Caki2 (cell line): ENCODE measurements around the gene IP6K2. TPM values are rescaled to one million over a fixed set of nuclear protein-coding genes. Genes with fewer than 3 reads are reported as not detected.
A peak's percentile ranks its signal among the peaks of the same experiment; 100 is the strongest.

ENCODE experiments used
- DNase-seq: peaks from one replicate; pipeline ENCODE4 v3.0.0-alpha.2; 2015; ENCODE audit warnings: low read depth
- in situ Hi-C: cut with HindIII; loops from 2 replicates; pipeline ENCODE4 v1.10.0; 2016; ENCODE audit warnings: low sequenced_read_pairs, low pct_unique_long_range_greater_than_20kb, mixed read lengths
- total RNA-seq: library from RNA; depleted of rRNA; stranded (reverse); fragments of >200 nt; shearing (Covaris generic); gene quantifications from 2 replicates; pipeline ENCODE4 v1.2.3, GENCODE V29; 2014; ENCODE audit warnings: low replicate concordance

Gene IP6K2
- total RNA-seq, 1 experiment from 2014 or later, result 50.8 TPM

DNA sequence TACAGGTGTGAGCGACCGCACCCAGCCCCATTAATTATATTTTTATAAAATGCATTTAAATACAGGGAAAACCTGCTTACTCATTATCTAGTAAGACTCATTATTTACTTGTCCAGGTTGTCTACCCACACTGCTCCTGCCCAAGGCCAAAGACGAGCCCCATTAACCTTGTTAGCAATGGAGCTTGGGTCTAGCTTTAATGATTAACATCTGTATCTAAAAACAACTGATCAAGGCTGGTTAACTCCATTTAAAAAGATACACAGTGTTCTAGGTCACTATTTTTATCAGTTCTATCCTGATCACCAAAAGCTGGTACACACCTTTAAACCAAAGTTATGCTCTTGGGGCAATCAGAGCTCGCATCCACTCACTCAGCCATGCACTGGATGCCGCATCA lies 20.9 kb downstream of the IP6K2 start:
- in situ Hi-C loops, result no loop called here
- DNase-seq, result peak; percentile 52

DNA sequence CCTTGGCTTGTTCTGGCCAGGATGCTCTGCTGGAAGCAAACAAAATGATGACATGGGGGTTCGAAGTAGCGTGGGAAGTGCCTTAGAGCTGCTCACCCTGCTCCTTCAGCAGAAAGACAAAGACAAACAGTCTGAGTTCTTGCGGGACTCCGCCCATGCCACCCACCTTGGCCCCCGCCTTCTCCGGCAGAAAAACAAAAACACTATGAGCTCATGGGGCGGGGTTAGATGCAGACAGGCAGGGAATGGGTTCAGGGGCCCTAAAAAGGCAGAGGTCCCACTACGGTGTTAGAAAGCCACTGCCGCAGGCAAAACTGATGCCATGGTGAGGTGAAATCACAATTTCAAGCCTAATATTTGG lies 21.6 kb downstream of the IP6K2 start:
- in situ Hi-C loops, result no loop called here
- peak; percentile 77 for DNase-seq

DNA sequence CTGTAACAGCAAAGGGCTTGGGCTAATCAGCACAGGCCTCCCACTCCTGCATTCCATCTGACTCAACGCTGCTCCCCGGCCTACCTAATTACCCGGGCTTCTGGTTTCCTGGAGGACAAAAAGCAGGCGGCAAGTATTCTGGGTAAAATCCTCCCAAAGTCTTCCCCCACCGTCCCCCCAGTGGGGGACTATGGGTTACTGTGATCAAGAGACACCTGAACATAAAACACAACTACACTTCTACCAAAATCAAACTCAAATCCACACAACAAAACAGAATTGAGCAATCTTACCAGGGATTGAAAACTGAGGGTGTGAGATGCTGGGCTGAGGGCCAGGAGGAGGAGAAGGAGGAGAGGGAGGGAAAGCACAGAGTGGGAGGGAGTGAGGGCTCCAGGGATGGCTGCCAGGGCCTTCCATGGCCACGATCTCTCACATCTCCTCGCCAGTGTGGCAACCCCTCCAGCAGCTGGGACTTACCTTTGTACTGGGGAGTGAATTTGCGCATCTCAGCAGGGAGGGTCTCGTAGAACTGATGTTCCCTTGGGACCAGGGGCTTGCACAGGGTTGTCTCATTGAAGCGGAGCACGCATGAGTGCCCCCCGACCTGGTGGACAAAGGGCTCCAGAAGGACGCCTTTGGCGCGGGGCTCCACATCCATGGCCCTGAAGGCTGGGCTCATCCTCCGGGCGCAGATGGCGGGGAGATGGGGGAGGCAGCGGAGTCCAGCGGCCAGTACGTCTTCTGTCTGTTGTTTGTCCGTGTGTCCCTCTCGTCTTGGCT lies 22.2 kb downstream of the IP6K2 start:
- peak; percentile 71 for DNase-seq
- in situ Hi-C loops, result no loop called here

DNA sequence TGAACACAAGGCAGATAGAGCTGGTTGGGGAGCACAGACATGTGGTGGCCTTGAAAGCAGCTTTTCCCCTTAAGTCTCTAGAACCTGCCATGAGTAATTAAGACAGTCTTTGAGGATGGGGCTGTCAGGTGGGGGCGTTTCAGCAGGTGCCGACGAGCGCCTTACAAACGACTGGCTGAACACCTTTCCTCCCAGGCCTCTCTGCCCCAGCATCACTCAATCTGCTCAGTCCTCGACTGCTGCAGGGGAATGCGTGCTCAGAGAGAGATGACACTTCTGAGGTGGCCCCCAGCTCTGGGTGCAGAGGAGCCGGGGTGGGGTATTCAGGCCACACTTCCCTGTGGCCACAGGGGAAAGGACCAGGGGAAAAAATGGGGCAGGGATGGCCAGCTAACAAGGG lies 23.2 kb downstream of the IP6K2 start:
- in situ Hi-C loops, result no loop called here
- DNase-seq, result no peak

DNA sequence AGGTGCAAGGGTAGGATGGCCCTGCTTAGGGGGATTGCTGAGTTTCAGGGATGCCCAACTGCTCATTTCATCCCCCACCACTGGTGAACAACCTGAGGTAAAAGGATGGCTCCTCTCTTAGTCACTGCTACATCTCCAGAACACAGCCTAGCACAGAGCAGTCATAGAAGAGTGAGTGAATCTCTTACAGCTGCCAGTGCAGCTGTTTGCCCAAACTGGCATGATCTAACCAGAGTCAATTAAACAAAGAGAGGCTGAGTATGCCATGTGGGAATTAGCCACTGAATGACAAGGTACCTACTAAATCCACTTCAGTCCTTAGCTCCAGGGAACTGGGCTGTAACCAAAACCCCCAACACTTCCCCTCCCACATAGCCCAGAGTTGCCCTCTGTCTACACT lies 24.5 kb downstream of the IP6K2 start:
- in situ Hi-C loops, result no loop called here

DNA sequence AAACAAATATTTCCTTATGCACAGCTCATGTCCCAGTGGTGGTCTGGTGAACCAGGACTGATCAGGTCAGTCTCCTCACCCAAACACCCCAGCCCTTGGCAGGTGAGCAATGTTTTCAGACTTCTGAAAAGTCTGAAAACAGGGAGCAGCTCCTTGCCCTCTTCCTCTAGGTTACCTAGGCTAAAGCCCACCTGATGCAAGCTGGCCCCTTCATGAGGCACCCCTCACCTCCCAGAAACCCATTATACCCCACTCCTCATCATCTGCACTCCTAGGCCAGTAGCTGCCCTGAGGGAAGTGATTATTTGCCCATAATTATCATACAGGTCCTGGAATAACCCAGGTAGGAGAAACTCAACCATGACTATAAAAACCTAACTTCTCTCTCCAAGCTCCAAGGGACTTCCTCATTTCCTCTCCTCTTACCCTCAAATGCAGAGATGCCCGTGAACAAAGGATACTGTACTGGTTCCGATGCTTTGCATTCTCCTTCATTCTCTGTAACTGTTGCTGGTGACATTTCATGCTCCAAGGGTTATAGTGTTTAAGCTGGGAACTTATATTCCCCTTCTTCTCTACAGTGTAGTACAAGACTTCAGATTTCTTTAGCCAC lies 26.1 kb downstream of the IP6K2 start:
- DNase-seq, result no peak
- in situ Hi-C loops, result no loop called here

More for the DNA sequence above, 24.5 kb downstream of the IP6K2 start:
- no peak for DNase-seq

DNA sequence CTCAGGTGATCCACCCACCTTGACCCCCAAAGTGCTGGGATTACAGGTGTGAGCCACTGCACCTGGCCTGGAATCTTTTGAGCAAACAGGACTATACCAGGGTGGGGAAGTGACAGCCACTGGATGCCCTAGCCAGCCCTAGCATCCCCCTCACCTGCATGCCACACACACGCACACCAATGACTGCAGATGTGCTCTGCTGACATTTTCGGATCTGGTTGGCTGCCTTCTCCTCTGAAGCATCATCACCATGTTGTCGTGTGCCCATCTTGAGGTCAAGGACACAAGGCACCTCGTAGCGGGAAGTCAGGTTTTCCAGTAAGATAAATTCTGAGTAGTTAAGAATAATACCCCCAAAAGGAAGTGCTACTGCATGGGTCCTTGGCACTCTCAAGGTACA lies 27.6 kb downstream of the IP6K2 start:
- no peak for DNase-seq
- in situ Hi-C loops, result no loop called here

DNA sequence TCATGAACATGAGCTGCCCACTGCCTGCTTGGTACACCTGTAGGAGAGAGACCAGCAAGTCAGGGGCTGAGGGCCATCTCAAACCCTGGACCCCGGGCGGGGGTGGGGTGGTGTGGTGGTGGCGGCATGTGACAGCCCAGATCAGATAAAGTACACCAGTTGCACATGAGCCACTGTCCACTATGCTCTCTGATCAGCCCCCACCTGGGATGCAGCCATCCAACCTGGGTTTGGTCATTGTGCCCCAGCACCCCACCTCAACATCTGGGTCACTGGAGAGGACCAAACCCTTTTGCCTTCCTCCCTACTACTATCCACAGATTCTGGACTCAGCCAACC lies 28.3 kb downstream of the IP6K2 start:
- DNase-seq, result no peak
- in situ Hi-C loops, result no loop called here

DNA sequence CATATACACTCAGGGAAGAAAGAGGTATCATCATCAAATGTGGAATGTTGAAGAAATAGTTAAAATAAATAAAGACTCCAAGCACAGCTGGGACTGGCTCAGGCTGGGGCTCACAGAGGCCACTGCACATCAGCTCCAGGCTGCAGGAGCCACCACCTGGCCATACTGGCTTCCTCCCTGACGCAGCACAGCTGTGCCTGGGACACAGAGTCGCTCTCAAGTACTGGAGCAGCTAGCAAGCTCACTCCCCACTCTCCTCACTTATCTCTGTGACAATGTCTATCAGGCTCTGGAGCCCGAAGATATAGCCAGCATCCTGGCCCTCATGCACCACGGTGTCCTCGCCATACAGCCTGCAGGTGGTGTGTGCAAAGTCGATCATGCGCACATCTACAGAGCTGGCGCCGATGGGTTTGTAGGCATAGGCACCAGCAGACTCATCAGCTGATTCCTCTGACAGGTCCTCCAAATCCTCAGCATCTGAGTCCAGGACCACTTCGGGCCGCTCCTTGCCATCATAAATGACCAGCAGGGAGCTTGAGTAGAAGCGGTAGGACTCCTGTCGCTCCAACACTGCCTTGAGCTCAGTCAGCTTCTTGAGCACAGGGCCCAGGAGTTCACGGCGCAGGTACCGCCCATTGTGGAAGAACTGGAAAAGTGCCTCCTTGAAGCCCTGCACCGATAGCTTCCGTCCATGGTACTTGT lies 28.8 kb downstream of the IP6K2 start:
- in situ Hi-C loops, result no loop called here
- no peak for DNase-seq

DNA sequence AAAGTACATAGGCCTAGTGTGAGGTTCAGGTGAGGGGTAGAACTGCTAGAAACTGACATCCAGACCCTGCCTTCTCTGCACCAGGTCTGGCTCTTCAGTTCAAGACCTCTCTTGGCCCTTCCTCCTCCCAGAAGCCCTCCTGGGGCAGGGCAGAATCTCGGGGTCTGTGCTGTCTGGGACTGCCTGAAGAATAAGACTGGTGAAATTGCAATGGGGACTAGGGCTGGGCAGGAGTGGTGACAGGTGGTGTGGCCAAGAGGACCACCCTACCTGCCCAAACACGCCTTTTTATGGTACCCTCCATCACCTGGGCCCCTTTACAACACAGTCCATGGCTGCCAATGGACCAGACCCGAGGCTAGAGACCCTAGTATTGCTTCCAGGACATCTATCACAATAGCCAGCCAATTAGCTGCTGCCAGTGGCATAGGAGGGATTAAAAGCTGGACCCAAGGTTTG lies 29.8 kb downstream of the IP6K2 start:
- in situ Hi-C loops, result no loop called here
- DNase-seq, result no peak

DNA sequence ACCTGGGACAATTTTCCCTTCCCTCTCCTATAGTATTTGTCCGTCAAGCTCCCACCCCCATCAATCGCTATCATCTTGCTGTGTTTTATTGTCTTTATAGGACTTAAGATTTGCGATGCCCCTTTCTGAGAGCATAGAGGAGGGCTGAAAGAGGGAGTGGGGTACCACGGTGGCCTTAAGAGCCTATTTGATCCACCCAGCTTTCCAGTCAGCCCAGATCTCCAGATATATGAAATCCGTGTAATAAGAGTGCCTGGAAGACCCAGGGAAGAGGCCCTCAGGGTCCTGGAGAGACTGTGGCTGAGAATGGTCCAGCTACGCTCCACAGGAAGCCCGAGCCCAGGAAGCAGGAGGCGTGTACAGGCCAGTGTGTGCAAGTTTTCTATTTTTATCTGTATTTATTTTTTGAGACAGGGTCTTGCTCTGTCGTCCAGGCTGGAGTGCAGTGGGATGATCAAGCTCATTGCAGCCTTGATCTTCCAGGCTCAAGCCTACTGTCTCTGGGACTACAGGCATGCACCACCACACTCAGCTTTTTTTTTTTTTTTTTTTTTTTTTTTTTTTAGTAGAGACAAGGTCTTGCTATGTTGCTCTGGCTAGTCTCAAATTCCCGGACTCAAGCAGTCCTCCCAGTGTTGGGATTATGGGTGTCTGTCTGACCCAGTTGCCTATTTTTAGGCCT lies 30.3 kb downstream of the IP6K2 start:
- DNase-seq, result no peak
- in situ Hi-C loops, result no loop called here

DNA sequence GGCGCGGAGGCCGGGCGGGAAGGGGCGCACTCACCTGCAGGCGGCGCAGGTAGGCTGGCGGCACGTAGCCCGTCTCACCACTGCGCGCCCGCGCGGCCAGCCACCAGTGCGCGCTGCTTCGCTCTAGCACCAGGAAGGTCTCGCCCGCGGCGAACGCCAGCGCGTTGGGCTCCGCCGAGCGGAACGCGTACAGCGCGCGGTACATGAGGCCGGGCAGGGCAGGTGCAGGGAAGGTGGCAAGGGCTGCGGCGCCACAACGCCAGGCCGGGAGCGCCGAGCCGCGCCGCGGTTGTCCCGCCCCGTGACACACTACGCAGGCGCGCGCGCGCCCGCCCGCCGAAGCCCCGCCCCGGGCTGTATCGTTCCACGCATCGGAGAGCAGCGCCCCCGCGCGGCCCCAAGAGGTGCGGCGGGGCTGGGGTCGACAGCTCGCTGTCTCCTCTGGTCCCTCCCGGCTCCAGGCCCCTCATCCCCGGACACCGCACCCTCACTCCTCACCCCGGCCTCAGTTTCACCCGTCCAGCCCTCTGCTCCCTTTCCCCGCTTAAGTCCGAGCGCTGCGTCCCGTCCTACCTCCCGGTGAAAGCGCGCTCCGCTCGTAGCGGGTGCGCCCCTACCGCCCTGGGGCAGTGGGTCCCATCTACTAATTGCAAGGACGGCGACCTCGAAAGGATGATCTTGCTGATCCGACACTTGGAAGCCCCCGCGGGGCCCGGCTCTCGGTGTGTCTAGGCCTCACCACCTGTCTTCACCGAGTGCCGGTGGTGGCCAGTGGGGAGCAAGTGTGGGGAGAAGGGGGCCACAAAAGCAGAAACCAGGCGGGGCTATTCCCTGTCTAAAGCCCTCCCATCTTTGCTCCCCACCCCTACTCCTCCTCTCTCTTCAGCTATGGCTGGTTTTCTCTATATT lies 31.2 kb downstream of the IP6K2 start, which contains the start of gene NCKIPSD:
Gene NCKIPSD (minus strand): TSS at position 313 of the 909 bp plus-strand sequence. CDS start 108 bp downstream, at position 205.
- DNase-seq, result peak; percentile 80

DNA sequence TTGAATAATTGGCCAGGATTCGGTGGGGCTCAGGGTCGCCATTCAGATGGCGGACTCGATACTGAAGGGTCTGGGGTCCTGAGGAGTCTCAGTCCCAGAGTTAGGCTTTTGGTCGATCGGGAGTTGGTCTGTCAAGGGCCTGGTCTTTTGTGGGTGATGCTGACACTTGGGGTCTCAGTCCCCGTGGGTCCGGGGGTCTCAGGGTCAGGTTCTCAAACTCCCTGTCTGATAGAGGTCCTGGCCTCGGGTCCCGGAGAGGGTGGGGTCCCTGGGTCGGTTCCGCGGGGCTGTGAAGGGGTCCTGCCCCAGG lies 31.8 kb downstream of the IP6K2 start:
- DNase-seq, result no peak
- in situ Hi-C loops, result no loop called here

More for the DNA sequence above, 31.2 kb downstream of the IP6K2 start, which contains the start of gene NCKIPSD:
- in situ Hi-C loops, result no loop called here

DNA sequence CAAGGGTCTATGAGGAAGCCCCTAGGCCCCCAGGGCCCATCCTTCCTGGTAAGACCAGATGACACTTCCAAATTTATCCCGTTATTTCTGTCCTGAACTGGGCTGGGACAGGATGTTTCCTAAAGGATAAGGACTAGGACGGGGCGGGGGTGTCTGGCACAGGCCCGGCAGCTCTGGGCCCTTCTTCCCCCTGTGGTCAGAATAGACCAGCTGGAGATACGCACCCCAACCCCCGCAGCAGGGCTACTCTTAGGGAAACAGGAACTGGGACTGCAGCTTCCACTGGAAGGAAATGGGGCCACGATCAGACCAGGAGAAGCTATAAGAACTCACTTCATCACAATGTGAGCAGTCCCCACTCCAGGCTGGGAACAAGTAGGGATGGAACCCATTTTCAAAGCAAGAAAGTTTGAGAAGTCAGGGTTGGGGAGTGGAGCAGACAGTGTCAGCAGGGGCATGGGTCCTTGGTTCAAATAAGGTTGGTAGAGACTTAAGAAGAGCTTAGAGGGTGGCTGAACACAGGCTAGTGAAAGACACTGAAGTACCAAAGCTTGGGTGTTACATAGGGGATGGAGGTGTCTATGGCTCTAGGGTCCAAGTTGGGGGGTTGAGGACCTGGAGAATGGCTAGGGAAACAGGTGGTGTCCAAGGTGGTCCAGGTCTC lies 32.4 kb downstream of the IP6K2 start:
- no peak for DNase-seq
- in situ Hi-C loops, result no loop called here

DNA sequence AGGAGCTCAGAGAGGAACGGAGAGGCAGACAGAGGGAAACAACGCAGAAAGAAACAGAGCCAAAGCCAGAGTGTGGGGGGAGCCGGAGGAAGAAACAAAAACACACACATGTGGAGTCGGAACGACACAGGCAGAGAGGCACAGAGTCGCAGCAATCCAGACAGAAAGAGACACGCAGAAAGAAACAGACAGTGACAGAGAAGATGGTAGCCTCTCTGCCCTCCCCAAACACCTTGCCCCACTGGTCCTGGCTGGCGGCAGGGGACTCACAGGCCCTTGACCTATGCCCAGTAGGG lies 33.0 kb downstream of the IP6K2 start:
- in situ Hi-C loops, result no loop called here
- DNase-seq, result no peak

DNA sequence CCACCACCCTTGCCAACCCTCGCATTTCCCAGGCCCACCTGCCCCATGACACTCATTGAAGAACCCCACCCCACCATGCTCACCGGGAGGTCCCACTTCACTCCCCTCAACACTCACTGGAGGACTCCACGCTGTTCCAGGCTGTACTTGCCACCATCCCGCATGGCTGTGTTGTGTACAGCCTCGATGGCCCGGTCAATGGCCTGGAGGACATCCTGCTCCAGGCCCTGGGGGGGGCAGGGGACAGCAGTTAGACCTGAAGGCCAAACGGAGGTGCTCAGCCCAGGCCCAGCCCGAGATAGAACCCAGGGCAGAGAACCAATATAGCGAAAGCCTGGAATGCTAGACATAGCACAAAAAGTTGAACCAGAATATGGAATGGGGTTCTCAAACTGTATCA lies 34.2 kb downstream of the IP6K2 start:
- in situ Hi-C loops, result no loop called here
- no peak for DNase-seq

DNA sequence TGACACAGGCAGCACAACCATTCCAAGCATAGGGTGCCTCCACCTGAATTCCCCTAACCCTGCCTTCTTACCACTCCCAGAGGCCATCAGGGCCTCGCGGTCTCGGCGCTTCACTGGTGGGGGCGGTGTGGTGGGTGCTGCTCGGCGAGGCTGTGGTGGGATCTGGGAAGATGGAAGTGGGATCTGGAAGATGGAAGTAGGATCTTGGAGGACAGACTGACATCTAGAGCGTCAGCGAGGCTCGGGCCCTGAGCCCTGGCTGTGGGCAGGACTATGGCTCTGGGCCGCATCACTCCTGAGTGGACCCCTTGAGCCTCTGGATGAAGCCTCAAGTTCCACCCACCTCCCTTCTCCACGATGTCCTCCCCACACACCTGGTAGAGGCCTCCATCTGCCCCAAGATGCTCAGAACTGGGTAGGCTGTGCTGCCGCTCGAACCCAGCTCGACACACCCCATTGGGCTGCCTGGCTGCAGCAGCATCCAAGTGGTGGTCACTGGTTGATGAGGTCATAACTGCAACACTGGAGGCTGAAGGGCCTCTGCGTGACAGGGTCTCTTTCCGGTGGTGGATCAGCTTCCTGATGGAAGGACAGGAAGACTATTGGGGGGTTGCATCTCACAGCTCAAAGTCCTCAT lies 34.9 kb downstream of the IP6K2 start:
- in situ Hi-C loops, result no loop called here
- no peak for DNase-seq
